HepG2 (cell line): Measurements from ENCODE around the gene DYRK2. TPM values are rescaled to one million over a fixed set of nuclear protein-coding genes. Genes with fewer than 3 reads are reported as not detected.

Experiments used
- CENPBD1 ChIP-seq: sonication (generic); formaldehyde crosslinking; IDR thresholded peaks from 2 replicates; pipeline ENCODE4 v1.8.0; 2022; ENCODE audit warnings: missing genetic modification reagents, low read depth, mild to moderate bottlenecking, borderline replicate concordance
- JARID2 ChIP-seq: sonication (generic); formaldehyde crosslinking; IDR thresholded peaks from 2 replicates; pipeline ENCODE4 v1.8.1; 2023; ENCODE audit warnings: missing genetic modification reagents, inconsistent platforms; ENCODE audit not compliant: insufficient replicate concordance
- TCF7 ChIP-seq: sonication (generic); IDR thresholded peaks from 2 replicates; pipeline ENCODE4 v1.6.1; 2016; ENCODE audit warnings: antibody characterized with exemption, low read depth
- ZBTB1 ChIP-seq: sonication (generic); formaldehyde crosslinking; IDR thresholded peaks from 2 replicates; pipeline ENCODE4 v1.4.0; 2020; ENCODE audit warnings: missing genetic modification reagents, borderline replicate concordance
- ZBTB40 ChIP-seq, 2 experiments: fragments of 450-650 bp in 1 of 2; sonication (generic) in 1 of 2; formaldehyde crosslinking in 1 of 2; IDR thresholded peaks; 2 replicates each; pipeline versions ENCODE4 v1.6.1 to v1.8.0; 2016 to 2022; ENCODE audit warnings: antibody characterized with exemption in 1 of 2, mild to moderate bottlenecking in 1 of 2, missing genetic modification reagents in 1 of 2
- ZFX ChIP-seq: sonication (generic); formaldehyde crosslinking; IDR thresholded peaks from 2 replicates; pipeline ENCODE4 v1.4.0; 2020; ENCODE audit warnings: mild to moderate bottlenecking, low read depth, missing genetic modification reagents, moderate library complexity
- ZFYVE20 ChIP-seq: sonication (generic); formaldehyde crosslinking; IDR thresholded peaks from 2 replicates; pipeline ENCODE4 v1.8.0; 2023; ENCODE audit warnings: low read depth, mild to moderate bottlenecking, moderate library complexity, missing genetic modification reagents, borderline replicate concordance
- ZNF143 ChIP-seq: sonication (generic); formaldehyde crosslinking; IDR thresholded peaks from 2 replicates; pipeline ENCODE4 v1.4.0; 2020; ENCODE audit warnings: missing genetic modification reagents
- ZNF205 ChIP-seq: IDR thresholded peaks from 2 replicates; pipeline ENCODE4 v1.6.1; 2018; ENCODE audit warnings: missing biosample characterization, missing genetic modification reagents
- ZNF263 ChIP-seq: sonication (generic); formaldehyde crosslinking; IDR thresholded peaks from 2 replicates; pipeline ENCODE4 v1.4.0; 2020; ENCODE audit warnings: missing genetic modification reagents
- ZNF292 ChIP-seq: sonication (generic); formaldehyde crosslinking; IDR thresholded peaks from 2 replicates; pipeline ENCODE4 v1.8.1; 2022; ENCODE audit warnings: mild to moderate bottlenecking, low read depth, missing genetic modification reagents, borderline replicate concordance
- ZNF891 ChIP-seq: sonication (generic); formaldehyde crosslinking; IDR thresholded peaks from 2 replicates; pipeline ENCODE4 v1.5.0; 2020; ENCODE audit warnings: mild to moderate bottlenecking, missing genetic modification reagents
- ZSCAN22 ChIP-seq: sonication (generic); formaldehyde crosslinking; IDR thresholded peaks from 2 replicates; pipeline ENCODE4 v1.4.0; 2020; ENCODE audit warnings: mild to moderate bottlenecking, missing genetic modification reagents
- polyA plus RNA-seq, 8 experiments: library from polyadenylated mRNA; depleted of rRNA in 3 of 8; stranded (reverse) in 7 of 8; unstranded in 1 of 8; fragments of >200 nt; fragmentation: Illumina TruSeq in 4 of 8; extraction: Trizol in 4 of 8; gene quantifications; 2 replicates each; pipeline versions ENCODE4 v1.2.1 to v1.2.3, GENCODE V29; 2011 to 2016; ENCODE audit warnings: low read depth in 4 of 8, missing spikeins in 1 of 8, mixed read lengths in 1 of 8; ENCODE audit not compliant: insufficient read depth in 1 of 8
- total RNA-seq, 5 experiments: library from RNA; depleted of rRNA; stranded (reverse); fragments of >200 nt; fragmentation: Illumina TruSeq; extraction: Trizol; gene quantifications; 2 replicates each; pipeline ENCODE4 v1.2.3, GENCODE V29; 2016; ENCODE audit warnings: low read depth in 1 of 5
- TF ChIP-seq, protein P1 (sequence below): sonication (generic); formaldehyde crosslinking; IDR thresholded peaks from 2 replicates; pipeline ENCODE4 v1.4.0; 2020; ENCODE audit warnings: missing genetic modification reagents

DYRK2 gene
- total and polyA plus RNA-seq, 2 of the 13 experiments (the other 11 are each of a cell fraction or from before 2014, with no cell fraction given) = 8.2 to 11.5 TPM

DNA sequence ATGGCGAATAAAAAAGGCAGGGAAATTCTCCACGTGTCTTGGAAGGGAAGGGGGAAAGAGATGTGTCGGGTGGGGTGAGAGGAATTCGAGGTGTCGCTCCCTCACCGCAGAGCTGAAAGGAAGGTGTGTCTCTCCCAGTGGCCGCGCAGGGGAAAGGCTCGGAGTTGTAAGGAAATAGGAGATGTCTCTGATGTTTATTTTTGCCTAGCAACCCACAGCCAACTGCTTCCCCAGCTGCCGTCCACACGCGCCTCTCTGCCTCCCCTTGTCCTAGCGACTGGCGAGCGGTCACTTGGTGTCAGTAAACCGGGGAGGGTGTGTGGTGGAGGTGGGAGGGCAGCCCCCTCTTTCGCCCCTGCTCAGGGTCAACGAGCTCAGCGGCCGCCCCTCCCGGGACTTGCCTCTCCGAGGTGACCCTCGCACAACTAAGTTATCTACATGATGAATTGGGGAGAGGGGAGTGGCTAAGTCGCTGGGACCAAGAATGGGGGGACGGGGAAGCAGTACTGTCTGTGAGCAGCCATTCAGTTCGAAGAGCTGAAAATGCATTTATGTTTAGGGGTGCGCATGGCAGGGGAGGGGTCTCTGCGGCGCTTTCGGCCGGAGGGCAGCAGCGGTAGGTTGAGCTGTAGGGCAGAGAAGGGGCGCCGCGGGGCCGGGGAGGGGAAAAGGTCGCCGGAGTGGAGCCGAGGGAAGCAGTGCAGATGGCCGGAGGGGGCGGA, 585 bp upstream of the DYRK2 start (continued):
- TF ChIP-seq TCF7 = no peak
- TF ChIP-seq ZBTB40 (IDR thresholded peaks at IDR 0.05) = no peak
- no peak for TF ChIP-seq ZBTB40 (CRISPR knock-in tag; IDR thresholded peaks at IDR 0.05)
- no peak for TF ChIP-seq ZNF263 (CRISPR knock-in tag)
- no peak for TF ChIP-seq ZNF205
- no peak for TF ChIP-seq CENPBD1 (CRISPR knock-in tag)
- TF ChIP-seq ZNF143 (CRISPR knock-in tag) = no peak
- TF ChIP-seq ZSCAN22 (CRISPR knock-in tag) = no peak
- no peak for TF ChIP-seq JARID2 (CRISPR knock-in tag)
- no peak for TF ChIP-seq ZNF292 (CRISPR knock-in tag)
- TF ChIP-seq ZFX (CRISPR knock-in tag) = no peak; the same call in 1 of the 2 replicates
- TF ChIP-seq, protein P1, sequence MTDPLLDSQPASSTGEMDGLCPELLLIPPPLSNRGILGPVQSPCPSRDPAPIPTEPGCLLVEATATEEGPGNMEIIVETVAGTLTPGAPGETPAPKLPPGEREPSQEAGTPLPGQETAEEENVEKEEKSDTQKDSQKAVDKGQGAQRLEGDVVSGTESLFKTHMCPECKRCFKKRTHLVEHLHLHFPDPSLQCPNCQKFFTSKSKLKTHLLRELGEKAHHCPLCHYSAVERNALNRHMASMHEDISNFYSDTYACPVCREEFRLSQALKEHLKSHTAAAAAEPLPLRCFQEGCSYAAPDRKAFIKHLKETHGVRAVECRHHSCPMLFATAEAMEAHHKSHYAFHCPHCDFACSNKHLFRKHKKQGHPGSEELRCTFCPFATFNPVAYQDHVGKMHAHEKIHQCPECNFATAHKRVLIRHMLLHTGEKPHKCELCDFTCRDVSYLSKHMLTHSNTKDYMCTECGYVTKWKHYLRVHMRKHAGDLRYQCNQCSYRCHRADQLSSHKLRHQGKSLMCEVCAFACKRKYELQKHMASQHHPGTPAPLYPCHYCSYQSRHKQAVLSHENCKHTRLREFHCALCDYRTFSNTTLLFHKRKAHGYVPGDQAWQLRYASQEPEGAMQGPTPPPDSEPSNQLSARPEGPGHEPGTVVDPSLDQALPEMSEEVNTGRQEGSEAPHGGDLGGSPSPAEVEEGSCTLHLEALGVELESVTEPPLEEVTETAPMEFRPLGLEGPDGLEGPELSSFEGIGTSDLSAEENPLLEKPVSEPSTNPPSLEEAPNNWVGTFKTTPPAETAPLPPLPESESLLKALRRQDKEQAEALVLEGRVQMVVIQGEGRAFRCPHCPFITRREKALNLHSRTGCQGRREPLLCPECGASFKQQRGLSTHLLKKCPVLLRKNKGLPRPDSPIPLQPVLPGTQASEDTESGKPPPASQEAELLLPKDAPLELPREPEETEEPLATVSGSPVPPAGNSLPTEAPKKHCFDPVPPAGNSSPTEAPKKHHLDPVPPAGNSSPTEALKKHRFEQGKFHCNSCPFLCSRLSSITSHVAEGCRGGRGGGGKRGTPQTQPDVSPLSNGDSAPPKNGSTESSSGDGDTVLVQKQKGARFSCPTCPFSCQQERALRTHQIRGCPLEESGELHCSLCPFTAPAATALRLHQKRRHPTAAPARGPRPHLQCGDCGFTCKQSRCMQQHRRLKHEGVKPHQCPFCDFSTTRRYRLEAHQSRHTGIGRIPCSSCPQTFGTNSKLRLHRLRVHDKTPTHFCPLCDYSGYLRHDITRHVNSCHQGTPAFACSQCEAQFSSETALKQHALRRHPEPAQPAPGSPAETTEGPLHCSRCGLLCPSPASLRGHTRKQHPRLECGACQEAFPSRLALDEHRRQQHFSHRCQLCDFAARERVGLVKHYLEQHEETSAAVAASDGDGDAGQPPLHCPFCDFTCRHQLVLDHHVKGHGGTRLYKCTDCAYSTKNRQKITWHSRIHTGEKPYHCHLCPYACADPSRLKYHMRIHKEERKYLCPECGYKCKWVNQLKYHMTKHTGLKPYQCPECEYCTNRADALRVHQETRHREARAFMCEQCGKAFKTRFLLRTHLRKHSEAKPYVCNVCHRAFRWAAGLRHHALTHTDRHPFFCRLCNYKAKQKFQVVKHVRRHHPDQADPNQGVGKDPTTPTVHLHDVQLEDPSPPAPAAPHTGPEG (CRISPR knock-in tag) = no peak
- no peak for TF ChIP-seq ZBTB1 (CRISPR knock-in tag)
- no peak for TF ChIP-seq ZNF891 (CRISPR knock-in tag)
- TF ChIP-seq ZFYVE20 = no peak
